ENCODE results near the gene SAMD10. TPM values are rescaled to one million over a fixed set of nuclear protein-coding genes. Genes with fewer than 3 reads are reported as not detected.

SAMD10 gene
- polyA plus RNA-seq, 1 of the 3 experiments (the other 2 are of a cell fraction), result 11.6 TPM

DNA sequence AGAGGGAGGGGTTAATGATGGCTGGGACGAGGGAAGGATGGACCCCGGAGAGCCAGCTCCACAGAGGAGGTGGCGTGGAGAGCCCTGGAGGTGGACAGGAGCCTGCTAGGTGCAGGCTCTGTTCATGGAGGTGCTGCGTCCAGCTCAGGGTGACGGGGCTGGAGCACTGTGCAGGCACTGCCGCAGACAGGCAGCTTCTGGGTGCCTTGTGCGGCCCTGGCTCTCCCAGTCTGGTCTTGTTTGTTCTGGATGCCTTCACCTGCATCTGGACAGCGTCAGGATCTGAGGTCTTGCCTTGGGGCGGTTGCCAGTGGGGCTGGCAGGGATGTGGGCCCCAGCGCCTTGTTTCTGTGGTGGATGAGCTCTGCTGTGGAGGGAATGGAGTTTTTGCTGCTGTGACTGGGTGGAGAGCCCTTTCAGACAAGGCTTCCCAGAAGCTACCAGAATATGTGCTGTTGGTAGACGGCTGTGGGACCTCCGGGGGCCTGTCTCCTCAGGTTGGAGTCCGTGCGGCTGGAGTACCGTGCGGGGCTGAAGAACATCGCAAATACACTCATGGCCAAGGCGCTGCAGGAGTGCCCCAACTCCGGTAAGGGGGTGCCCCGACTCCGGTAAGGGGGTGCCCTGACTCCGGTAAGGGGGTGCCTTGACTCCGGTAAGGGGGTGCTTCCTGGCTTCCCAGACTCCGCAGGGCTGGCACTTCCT is 48.7 kb upstream of the SAMD10 start (continued):
- TF ChIP-seq EZH2phosphoT487 (IDR thresholded peaks at IDR 0.05; ENCODE audit: borderline replicate concordance, low read depth) (no peak), MXI1 (IDR thresholded peaks at IDR 0.05; ENCODE audit: low read depth, low read length) (no peak)

DNA sequence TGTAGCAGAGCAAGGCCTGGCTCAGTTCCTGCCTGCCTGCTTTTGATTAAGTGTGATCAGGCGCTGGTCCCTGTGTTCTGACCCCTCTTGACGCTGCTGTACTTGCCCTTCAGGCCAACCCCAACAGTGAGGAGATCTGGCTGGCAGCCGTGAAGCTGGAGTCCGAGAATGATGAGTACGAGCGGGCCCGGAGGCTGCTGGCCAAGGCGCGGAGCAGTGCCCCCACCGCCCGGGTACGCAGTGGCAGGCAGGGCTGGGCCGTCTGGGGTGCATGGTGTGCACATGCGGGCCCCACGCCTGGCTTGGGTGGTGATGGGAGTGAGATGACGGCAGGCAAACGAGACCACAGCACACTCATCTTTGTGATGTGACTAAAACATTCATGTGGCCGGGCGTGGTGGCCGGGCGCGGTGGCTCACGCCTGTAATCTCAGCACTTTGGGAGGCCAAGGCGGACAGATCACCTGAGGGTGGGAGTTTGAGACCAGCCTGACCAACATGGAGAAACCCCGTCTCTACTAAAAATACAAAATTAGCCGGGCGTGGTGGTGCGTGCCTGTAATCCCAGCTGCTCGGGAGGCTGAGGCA is 46.5 kb upstream of the SAMD10 start:
- CTCF ChIA-PET, result interaction anchor here (1.0 to 5.7 kb wide), 3 partner anchors 11 to 46 kb away, joined by 3 to 74 read pairs (median 8); partner anchors contain the start of genes PRPF6 and SAMD10
- POLR2A ChIA-PET, result no interaction called here
- Histone ChIP-seq H3K4me2 (no peak overlapping the region), H4K20me1 (ENCODE audit: insufficient read depth) (no peaks in the 10 kb centered on the region), H3K9ac (no peak overlapping the region), H3K4me3 (ENCODE audit: low read depth in 2 of 2, low read length in 1 of 2) (no peak overlapping the region), H3K9me3 (no peaks in the 10 kb centered on the region), H3K27me3 (ENCODE audit: insufficient read depth) (no peaks in the 10 kb centered on the region), H2AFZ (ENCODE audit: low read depth) (no peak overlapping the region), H3F3A (replicated peaks; ENCODE audit: insufficient read depth) (no peaks in the 10 kb centered on the region), H3K4me1 (ENCODE audit: control insufficient read depth in 1 of 2, insufficient read depth in 2 of 2, low read depth in 1 of 2, low read length in 1 of 2) (peaks cover 0 to 48% of the 10 kb centered on the region in 2 experiments; a peak in 1 of 4 replicates), H3K27ac (ENCODE audit: low read depth in 2 of 2, low read length in 1 of 2) (peak overlapping the region in 1 of 2 experiments; percentile 74; a peak in 2 of 4 replicates), H3K36me3 (replicated peaks in 1 of 2; ENCODE audit: control insufficient read depth in 1 of 2, insufficient read depth in 2 of 2, low read length in 1 of 2) (peaks cover 25 to 68% of the 10 kb centered on the region in 2 experiments), H3K79me2 (ENCODE audit: insufficient read depth) (no peaks in the 10 kb centered on the region), H3K9me2 (no peaks in the 10 kb centered on the region)
- peak; percentile 84 for DNase-seq
- TF ChIP-seq EP300 (IDR thresholded peaks at IDR 0.05; ENCODE audit: borderline replicate concordance in 1 of 2, low read depth in 1 of 2, low read length in 1 of 2) (peak in 1 of 2 experiments; percentile 36; a peak in 1 of 4 replicates), RFX5 (IDR thresholded peaks at IDR 0.05; ENCODE audit: low read length) (no peak), FOXJ3 (CRISPR knock-in tag; IDR thresholded peaks at IDR 0.05) (0 out of 2 replicates have a peak, but pooled peaks have one; percentile 31), RCOR1 (IDR thresholded peaks at IDR 0.05; ENCODE audit: low read length) (peak; percentile 82), CHD2 (IDR thresholded peaks at IDR 0.05; ENCODE audit: low read length, partially characterized antibody) (no peak)
- WGBS (ENCODE audit: low lambda C conversion rate), result 88% methylated on average over 25 of the region's 29 CpGs

DNA sequence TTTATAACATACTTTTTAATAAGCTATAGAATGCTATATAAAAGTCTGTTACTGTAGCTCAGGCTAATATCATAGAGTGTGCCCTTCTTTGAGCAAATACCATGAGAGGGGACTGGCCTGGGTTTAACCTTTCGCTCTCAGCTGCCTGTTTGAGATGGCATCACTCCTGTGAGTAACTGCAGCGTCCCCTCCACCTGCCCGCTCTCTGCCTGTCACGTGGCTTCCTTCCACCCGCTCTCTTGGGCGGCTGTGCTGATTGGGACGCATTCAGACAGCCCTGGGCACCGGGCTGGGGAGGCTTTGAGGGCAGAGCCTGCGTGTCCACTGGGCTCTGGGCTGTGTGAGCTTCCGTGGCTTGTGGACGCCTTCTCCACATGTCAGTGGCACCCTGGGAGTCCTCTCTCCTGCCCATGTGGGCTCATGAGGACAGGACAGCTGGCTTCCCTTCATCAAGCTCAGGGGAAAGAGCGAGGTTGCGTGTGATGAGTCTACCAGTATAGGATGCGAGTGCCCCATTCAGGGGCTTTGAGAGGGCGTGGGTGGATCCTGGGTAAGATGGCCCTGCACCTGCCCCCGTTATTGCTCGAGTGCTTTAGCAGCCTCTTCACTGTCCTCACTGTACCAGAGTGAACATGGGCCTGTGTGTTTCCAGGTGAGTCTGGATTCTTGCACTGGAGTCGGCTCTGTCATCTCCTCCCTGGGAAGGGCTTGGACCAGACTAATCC is 45.8 kb upstream of the SAMD10 start:
- peaks cover 0 to 48% of the 10 kb centered on the region in 2 experiments; a peak in 1 of 4 replicates for H3K4me1 ChIP-seq (ENCODE audit: control insufficient read depth in 1 of 2, insufficient read depth in 2 of 2, low read depth in 1 of 2, low read length in 1 of 2)
- H3K36me3 ChIP-seq (replicated peaks in 1 of 2; ENCODE audit: control insufficient read depth in 1 of 2, insufficient read depth in 2 of 2, low read length in 1 of 2), result peaks cover 28 to 61% of the 10 kb centered on the region in 2 experiments
- ChIA-PET POLR2A (no interaction called here), CTCF (interaction anchor here (1.0 to 5.7 kb wide), 3 partner anchors 11 to 45 kb away, joined by 3 to 74 read pairs (median 8); partner anchors contain the start of genes PRPF6 and SAMD10)
- H3K9me3 ChIP-seq, result no peaks in the 10 kb centered on the region
- H3K4me2 ChIP-seq, result no peak overlapping the region
- no peaks in the 10 kb centered on the region for H4K20me1 ChIP-seq (ENCODE audit: insufficient read depth)
- no peak overlapping the region for H3K4me3 ChIP-seq (ENCODE audit: low read depth in 2 of 2, low read length in 1 of 2)
- H3F3A ChIP-seq (replicated peaks; ENCODE audit: insufficient read depth), result no peaks in the 10 kb centered on the region
- H2AFZ ChIP-seq (ENCODE audit: low read depth), result no peak overlapping the region
- no peaks in the 10 kb centered on the region for H3K9me2 ChIP-seq
- no peak for DNase-seq
- no peak overlapping the region for H3K9ac ChIP-seq
- TF ChIP-seq TCF12 (IDR thresholded peaks at IDR 0.05) (no peak), JUND (IDR thresholded peaks at IDR 0.05) (no peak), YY1 (IDR thresholded peaks at IDR 0.05; ENCODE audit: low read depth) (no peak), POLR2AphosphoS5 (IDR thresholded peaks at IDR 0.05; ENCODE audit: low read depth, low read length) (no peak), NRF1 (IDR thresholded peaks at IDR 0.05; ENCODE audit: low read depth, low read length) (no peak)
- TF ChIP-seq, protein P1, sequence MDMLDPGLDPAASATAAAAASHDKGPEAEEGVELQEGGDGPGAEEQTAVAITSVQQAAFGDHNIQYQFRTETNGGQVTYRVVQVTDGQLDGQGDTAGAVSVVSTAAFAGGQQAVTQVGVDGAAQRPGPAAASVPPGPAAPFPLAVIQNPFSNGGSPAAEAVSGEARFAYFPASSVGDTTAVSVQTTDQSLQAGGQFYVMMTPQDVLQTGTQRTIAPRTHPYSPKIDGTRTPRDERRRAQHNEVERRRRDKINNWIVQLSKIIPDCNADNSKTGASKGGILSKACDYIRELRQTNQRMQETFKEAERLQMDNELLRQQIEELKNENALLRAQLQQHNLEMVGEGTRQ (IDR thresholded peaks at IDR 0.05; ENCODE audit: borderline replicate concordance, low read depth, low read length), result no peak
- TF ChIP-seq, protein P2, sequence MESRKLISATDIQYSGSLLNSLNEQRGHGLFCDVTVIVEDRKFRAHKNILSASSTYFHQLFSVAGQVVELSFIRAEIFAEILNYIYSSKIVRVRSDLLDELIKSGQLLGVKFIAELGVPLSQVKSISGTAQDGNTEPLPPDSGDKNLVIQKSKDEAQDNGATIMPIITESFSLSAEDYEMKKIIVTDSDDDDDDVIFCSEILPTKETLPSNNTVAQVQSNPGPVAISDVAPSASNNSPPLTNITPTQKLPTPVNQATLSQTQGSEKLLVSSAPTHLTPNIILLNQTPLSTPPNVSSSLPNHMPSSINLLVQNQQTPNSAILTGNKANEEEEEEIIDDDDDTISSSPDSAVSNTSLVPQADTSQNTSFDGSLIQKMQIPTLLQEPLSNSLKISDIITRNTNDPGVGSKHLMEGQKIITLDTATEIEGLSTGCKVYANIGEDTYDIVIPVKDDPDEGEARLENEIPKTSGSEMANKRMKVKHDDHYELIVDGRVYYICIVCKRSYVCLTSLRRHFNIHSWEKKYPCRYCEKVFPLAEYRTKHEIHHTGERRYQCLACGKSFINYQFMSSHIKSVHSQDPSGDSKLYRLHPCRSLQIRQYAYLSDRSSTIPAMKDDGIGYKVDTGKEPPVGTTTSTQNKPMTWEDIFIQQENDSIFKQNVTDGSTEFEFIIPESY (IDR thresholded peaks at IDR 0.05; ENCODE audit: borderline replicate concordance, low read depth), result no peak
- TF ChIP-seq, protein P3, sequence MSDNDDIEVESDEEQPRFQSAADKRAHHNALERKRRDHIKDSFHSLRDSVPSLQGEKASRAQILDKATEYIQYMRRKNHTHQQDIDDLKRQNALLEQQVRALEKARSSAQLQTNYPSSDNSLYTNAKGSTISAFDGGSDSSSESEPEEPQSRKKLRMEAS (IDR thresholded peaks at IDR 0.05; ENCODE audit: low read depth), result no peak
- WGBS (ENCODE audit: low lambda C conversion rate), result 92% methylated on average over 13 of the region's 18 CpGs
- H3K79me2 ChIP-seq (ENCODE audit: insufficient read depth), result no peaks in the 10 kb centered on the region
- H3K27ac ChIP-seq (ENCODE audit: low read depth in 2 of 2, low read length in 1 of 2), result peak overlapping the region in 1 of 2 experiments; percentile 74; a peak in 2 of 4 replicates
- no peaks in the 10 kb centered on the region for H3K27me3 ChIP-seq (ENCODE audit: insufficient read depth)
